Lower leg skin (tissue), 3 donors: Measurements from ENCODE around the gene IRAK4.

Experiments
- CTCF ChIP-seq, 3 donors: fragments of 450-650 bp; IDR thresholded peaks; one replicate each; pipeline ENCODE4 v1.5.1; 2016; ENCODE audit warnings: antibody characterized with exemption in 3 of 3, mild to moderate bottlenecking in 3 of 3, moderate library complexity in 2 of 3
- POLR2A ChIP-seq, 2 donors: fragments of 450-650 bp; IDR thresholded peaks; one replicate each; pipeline ENCODE4 v1.6.1; 2016 to 2017; ENCODE audit warnings: antibody characterized with exemption in 2 of 2, mild to moderate bottlenecking in 1 of 2, moderate library complexity in 1 of 2

GRCh38 chr12:43836475-43836989 is 77.8 kb downstream of the IRAK4 start:
- TF ChIP-seq CTCF (IDR thresholded peaks at IDR 0.05) (no peak), POLR2A (IDR thresholded peaks at IDR 0.05) (no peak)
